ENCODE measurements around the gene PSME2.
A peak's percentile ranks its signal among the peaks of the same experiment; 100 is the strongest.

Gene PSME2

GRCh38 chr14:24093901-24094840 is 52.2 kb downstream of the PSME2 start, which contains the start of gene PCK2:
Gene PCK2, plus strand, starts transcription at chr14:24094311. Its CDS starts 95 bp downstream, at chr14:24094406.
- DNase-seq (ENCODE audit: low read depth in 2 of 2), result peak; percentile 71 to 72
